Stimulated activated CD8-positive, alpha-beta memory T cell treated with anti-CD3 and anti-CD28 coated beads, Interleukin-15, amount 100 ng/mL, for 24 hours (primary cell): Measurements from ENCODE around the gene SRR.

Experiments
- DNase-seq: peaks from one replicate; pipeline ENCODE4 v3.0.0-alpha.2; 2020; ENCODE audit warnings: low read depth

Gene SRR

DNA sequence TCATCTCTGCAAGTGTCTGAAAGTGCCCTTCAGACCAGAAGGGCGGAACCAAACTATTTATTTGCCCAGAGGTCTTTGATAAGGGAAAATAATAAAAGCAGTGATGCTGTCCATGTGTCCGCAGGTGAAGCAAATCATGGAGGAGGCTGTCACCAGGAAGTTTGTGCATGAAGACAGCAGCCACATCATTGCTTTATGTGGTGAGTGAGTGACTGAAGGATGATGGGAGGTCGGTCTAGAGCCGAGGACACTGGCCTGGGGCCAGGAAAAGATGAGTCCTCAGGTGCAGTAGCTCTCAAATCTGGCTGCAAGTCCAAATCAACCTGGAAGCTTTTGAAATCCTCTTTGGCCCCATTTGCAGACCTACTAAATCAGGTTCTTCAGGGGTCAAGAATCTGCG, 39.7 kb downstream of the SRR start:
- DNase-seq: no peak

DNA sequence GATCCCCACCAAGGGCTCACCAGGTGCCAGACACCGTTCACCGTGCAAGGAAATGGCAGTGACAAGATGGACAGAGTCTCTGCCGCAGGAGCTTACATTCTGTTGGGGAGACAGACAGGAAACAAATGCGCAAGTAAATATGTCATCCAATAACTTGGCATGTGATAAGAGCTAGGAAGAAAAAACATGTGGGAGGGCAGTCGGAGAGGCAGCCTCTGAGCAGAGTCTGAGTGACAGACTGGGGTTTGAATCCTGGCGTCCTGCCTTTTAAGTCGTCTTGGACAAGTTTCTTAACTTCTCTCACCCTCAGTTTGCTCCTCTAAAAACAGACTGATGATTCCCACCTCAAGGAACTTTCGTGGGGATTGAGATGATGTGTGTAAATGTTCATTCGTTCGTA, 40.8 kb downstream of the SRR start:
- DNase-seq: no peak

DNA sequence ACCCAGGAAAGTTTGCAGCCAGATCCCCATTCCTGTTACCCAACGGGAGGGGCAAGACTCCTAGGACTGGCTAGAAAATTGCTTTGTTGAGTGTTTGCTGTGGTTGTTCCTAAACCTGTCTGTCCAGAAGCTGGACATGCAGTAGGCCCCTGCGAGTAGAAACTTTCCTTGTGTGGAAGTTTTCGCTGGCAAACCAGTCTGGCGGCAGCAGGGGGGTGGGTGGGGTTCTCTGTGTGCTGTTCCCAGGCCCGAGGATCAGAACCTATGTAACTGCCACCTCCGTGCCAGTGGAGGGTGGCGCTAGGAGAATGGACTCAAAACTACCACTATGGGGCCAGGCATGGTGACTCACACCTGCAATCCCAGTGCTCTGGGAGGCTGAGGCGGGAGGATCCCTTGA, 42.7 kb downstream of the SRR start:
- DNase-seq: no peak

DNA sequence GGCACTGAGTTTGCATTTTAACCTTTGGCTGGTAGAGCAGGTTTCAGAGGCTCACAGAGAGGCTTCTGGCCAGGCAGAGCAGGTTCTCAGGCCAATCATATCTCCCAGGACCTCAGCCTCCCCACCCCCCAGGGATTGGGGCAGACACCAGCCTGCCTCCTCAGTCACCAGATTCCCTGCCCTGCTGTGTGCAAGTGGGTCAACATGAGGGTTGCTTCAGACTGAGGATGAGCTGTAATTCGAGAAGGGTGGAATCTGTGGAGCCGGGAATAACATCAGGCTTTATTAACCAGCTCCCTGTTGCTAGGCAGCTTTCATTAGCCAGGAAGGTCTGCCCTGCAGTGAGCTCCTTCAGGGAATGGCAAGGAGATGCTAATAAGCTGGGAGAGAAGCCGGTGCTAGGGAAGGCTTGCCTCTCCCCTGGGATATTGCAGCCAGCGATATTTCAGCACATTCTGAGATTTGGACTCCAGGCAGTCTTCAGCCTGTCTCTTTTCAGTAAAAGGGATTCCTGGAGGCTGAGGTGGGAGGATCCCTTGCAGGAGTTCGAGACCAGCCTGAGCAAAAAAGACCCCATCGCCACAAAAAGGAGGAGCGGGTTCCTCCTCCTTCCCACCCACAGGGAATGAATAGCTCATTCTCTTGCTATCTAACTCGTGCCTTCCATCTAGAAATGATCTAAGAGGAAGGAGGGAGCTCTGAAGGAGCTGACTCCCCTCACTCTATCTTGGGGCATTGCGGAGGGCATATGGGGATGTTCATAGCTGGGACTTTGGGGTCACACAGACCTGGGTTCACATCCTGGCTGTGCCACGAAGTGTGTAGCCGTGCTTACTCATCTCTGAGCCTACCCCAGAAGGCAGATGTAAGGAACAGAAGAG, 44.3 kb downstream of the SRR start:
- no peak for DNase-seq

DNA sequence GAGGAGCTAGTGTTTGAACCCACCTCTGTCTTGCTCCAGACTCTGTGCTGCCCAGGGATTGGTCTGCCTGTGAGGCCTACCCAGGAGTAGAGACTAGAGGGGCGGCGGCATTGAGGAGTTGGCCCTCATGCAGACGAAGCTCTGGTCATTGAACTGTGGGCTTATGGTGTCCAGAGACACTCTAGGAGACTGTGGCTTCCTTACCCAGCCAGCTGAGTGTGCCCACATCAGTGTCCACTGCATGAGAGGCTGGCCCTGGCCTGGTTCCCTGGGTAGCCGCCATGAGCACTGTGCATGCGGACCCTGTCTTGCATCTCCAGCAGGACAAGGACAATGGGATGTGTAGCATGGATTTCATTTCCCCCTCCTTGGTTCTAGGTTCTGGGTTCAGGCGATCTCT, 47.5 kb downstream of the SRR start:
- no peak for DNase-seq

DNA sequence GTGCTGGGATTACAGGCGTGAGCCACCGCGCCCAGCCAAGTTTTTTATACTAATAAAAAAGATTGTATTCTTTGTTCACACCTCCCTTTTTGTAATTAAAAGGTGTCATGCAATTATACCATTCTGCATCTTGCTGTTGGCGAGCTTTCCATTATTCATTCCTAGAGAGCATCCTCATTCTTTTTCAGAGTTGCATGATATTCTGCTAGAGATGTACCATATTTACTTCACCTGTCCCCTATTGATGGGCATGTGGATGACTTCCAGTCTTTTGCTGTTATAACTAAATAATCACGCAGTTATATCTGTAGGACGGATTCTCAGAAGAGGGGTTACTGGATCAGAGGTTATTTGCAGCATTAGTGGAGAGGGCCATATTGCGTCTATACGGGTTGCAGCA, 50.6 kb downstream of the SRR start:
- no peak for DNase-seq

DNA sequence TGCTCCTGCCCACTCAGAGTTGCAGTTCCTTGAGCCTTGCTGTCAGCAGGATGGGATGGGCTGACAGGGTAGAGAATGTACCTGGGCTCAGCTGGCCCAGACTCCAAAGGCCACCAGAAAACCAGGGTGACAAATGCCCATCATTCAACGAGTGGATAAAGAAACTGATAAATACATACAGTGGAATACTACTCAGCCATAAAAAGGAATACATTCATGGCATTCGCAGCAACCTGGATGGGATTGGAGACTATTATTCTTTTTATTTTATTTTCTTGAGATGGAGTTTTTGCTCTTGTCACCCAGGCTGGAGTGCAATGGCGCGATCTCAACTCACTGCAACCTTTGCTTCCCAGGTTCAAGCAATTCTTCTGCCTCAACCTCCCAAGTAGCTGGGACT, 53.5 kb downstream of the SRR start:
- DNase-seq: no peak

DNA sequence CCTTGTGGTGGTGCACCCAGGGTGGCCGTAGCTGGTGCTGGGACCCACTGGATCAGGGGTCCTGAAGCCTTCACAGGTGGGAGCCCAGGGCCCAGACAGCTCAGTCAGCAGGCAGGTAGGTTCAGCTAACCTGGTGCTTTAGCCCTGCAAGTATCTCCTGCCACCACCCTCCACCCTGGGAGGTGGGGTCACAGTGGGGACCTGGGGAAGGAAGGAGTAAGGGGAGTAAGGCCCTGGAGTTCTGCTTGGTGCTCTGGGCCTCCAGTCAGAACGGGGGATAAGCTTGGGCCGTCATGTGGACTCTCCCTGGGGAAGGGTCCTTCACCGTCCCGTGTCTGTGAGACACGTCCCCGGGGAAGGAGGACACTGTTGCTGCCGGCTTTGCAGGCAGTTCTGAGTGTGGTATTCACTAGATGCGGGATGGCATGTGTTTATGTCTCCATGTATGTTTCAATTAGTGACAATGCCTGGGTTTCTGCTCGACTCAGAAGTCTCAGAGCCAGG, 54.2 kb downstream of the SRR start:
- no peak for DNase-seq

DNA sequence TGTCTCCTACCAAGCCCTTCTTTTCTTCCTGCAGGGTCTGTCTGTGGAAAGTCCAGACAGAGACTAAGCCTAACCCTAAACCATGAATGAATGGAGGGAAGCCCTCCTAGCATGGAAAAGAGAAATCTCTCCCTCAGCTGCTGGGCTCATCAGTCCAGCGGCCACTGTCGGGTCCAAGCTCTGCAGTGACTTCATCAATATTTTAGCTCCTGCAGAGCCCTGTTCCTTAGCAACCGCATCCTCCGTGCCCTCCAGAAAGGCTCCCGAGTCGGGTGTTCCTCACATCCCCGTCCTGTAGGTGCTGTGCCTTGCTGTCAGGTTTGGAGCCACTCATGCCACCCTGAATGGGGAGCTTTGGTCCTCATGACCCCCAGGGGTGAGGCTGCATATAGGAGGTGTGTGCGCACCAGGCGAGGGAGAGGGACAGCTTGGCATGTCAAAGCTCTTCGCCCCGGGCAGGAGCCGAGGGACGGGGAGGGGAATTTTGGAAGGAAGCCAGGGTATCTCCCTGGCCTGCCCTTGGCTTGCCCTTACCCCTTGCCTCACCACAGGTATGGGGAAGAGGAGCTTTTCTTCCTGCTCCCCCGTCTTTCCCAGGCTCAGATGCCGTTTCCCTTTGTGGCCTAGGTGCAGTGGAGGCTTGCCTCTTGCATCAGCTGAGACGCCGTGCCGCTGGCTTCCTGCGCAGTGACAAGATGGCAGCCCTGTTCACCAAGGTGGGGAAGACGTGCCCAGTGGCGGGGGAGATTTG, 57.4 kb downstream of the SRR start:
- no peak for DNase-seq

DNA sequence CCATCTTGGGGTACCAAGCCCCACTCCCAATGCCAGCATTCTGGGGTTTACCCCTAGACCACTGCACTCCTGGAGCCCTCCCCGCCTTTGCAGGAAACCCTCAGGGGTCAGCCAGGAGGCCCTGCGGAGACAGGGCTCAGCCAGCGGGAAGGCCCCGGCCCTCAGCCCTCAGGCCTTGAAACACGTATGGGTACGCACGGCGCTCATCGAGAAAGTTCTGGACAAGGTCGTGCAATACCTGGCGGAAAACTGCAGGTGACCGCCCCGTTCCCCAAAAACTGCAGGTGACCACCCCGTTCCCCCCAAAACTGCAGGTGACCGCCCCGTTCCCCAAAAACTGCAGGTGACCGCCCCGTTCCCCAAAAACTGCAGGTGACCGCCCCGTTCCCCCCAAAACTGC, 58.3 kb downstream of the SRR start:
- no peak for DNase-seq

DNA sequence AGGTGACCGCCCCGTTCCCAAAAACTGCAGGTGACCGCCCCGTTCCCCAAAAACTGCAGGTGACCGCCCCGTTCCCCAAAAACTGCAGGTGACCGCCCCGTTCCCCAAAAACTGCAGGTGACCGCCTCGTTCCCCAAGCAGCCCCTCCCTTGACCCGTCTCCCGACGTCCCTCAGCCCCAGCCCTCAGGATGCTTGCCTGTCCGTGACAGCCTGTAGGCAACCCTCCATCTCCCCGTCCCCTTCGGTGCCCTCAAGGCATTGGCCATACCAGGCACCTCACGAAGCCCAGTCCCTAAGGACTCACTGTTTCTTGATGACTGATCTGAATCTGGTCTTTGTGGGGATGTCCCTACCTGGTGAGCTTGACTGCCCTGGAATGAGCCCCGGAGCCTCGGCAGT, 58.7 kb downstream of the SRR start:
- no peak for DNase-seq

DNA sequence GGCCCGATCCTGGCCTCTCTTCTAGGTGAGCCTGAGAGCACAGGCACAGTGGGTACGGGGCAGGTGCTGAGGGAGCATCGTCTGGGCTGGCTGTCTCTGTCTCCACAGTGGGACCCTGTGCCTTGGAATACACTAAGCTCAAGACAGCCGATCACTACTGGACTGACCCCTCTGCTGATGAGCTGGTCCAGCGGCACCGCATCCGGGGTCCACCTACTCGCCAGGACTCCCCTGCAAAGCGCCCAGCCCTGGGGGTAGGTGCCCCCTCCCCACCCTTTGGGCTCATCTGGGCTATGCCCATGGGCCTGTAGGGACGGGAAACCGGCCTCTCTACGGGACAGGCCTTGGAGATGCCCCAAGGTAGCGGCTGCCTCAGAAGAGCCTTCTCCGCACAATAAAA, 59.1 kb downstream of the SRR start:
- DNase-seq: no peak

DNA sequence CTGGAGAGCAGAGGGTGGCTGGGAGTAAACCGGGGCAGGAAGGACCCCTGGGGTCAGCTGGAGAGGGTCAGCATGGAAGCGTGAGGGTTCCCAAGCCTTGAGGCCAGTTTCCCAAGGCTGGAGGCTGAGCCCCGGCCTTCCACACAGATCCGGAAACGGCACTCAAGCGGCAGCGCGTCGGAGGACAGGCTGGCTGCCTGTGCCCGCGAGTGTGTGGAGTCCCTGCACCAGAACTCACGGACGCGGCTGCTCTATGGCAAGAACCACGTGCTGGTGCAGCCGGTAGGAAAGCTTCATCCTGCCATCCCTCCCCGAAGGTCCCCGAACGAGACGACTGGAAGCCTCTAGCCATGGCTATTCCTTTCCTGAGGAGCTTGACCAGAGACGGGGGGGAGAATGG, 59.6 kb downstream of the SRR start:
- no peak for DNase-seq

DNA sequence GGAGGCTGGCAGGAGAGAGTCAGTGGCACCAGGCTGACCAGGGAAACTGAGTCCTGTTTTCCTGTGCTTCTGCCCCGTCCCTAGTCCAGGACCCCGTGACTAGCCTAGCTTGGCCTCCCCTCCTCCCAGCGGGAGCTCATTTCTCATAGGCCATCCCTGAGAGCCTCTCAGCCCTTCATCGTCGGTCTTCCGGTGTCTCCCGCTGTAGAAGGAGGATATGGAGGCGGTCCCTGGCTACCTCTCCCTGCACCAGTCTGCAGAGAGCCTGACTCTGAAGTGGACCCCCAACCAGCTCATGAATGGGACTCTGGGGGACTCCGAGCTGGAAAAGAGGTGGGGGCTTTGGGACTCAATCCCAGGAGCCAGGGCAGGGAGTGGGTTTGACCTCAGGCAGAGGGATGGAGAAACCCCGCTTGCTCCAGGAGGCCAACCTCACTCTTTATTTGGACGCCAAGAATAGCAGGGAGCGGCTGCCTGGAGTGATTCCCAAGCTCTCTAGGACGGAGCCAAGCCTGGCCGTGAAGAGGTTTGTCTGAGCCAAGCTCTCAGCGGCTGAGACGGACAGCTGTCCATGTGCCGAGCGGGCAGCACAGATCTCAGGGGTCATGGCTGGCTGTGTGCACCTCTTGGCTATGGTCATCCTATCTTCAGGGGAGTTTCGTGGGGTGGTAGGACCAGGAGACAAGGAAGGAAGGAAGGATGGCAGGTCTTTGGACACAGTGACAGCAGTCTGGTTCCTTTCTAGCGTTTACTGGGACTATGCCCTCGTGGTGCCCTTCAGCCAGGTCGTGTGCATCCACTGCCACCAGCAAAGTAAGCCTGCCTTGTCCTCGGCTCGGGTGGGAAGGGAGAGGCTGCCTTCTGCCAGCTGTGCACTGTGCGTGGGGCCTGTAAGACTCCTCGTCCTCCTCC, 60.4 kb downstream of the SRR start:
- DNase-seq: no peak

DNA sequence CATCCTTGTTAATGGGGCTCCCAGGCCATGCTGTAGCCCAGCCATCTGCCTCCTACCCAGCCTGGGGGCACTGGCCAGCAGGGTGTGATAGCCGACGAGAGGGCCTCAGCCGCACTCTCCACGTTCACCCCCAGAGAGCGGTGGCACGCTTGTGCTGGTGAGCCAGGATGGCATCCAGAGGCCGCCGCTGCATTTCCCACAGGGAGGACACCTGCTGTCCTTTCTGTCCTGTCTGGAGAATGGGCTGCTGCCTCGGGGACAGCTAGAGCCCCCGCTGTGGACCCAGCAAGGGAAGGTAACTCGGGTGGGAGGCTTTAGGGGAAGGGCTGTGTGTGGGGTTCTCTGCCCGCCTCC, 61.0 kb downstream of the SRR start:
- DNase-seq: no peak

DNA sequence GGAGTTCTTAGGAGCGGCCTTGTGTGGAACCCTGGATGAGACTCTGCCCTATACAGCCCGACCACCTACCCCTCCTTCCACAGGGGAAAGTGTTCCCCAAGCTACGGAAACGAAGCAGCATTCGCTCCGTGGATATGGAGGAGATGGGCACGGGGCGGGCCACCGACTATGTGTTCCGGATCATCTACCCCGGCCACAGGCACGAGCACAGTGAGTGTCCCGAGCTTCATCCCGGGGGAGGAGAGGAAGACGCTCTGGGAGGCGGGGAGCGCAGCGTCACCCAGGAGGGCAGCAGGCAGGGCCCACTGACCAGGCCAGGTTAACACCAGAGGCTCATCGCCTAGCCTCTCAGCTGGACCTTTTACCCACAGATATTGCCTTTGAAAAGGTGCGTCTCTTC, 61.4 kb downstream of the SRR start:
- no peak for DNase-seq

DNA sequence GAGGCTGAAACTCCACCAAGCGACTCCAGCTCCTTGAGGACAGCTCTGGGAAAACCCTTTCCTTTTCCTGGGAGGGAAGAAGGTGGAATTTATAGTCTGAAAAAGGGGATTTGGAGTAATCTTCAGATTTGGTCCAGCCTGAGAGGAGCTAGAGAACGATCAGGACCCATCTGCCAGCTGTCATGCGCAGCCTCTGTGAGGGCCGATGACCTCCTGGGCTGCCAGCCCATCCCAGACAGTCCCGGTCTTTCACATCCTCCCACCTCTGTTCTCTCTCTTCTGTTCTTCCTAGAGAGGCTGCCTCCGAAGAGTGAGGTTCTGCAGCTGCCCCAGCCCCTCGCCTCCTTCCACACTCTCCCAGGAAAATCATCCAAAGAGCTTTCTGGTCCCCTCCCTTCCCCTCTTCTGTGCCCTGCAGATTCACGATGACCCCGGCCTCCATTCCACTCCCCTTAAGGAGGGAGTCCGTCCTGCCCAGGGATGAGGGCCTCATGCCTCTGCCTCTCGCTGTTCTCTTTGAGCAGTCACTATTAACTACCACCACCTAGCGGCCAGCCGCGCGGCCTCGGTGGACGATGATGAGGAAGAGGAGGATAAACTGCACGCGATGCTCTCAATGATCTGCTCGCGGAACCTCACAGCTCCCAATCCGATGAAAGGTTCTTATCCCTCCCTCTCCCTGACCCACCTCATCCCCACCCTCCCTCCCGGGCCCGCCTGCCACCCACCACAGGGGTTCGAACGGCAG, 63.2 kb downstream of the SRR start:
- no peak for DNase-seq

DNA sequence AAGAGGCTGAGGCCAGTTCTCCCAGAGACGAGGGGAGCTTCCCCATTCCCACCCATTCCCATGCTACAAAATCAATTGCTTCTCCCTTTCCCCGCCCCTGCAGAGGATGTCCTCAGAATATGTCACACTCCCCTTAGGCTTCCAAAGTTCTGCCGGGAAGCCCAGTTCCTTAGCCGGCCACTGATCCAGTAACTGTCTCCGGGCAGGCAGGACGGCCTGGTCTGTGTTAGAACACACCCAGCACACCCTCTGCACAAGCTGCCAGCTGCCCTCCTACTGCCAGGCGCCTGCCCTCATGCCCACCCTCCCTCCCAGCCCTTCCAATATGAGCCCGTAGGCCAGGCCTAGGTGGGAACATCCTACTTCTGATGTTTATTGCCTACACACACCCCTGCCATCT, 64.6 kb downstream of the SRR start:
- no peak for DNase-seq

DNA sequence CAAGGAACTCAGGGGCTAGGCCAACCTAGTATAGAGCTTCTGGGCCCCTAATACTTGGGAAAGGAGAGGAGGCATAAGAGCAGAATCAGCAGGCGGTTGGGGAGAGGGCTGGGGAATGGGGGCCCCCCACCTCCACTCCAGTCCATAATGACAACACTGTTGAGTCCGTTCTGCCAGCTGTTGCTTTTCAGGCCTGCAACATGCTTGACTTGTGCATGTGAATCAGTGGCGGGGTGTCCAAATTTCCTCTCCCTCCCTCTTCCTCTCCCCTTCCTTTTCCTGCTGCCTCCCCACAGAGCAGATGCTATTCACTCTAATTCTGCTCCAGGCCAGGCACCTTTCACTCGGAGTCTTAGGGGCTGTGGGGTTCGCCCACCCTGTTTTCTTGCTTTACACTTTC, 65.3 kb downstream of the SRR start:
- DNase-seq: no peak

DNA sequence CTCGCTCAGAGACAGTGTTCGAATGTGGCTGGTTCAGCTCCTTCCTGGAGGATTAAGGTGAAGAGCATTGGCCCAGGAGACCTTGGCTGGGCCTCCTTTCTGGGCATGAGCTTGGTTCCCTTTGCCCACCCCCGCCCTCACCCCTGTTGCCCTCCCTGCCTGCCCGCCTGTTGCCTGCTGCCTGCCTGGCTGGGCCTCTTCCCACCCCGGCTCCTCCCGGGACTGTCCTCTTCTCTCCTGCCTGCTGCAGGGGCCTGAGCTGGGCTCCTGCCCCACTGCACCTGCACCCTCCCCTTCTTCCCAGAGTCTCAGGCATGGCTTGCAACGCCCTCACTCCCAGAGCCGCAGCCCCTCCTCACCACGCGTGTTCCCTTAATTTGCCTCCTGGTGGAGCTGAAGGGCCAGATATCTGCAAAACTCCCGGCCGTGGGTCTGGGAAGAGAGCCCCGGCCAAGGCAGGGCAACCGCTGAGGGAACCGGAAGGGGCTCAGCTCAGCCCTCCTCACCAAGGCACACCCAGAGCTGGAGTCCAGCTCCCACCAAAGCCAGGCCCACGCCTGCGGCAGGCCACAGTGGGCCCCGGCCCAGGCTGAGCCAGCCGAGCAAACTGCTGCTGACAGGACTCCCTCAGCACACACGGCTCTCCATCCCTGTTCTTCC, 65.9 kb downstream of the SRR start:
- DNase-seq: no peak

DNA sequence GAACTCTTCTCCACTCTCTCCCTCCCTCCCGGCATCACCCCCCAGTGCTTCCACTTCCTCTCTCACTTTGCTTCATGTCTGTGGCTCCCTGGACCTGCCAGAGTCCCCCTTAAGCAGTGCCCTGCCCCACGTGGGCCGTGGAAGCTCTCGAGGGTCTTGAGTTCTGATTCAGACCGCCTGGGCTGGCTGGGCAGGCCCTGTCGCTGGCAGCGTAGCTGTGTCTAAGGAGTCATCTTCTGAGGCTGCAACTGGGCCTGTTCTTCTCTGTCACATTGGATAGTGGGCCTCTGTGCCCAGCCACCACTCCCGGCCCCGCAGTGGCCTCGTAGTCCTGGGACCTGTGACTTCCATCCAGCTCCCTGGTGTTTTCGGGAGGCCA, 66.5 kb downstream of the SRR start:
- no peak for DNase-seq
